GM12865 (cell line): ENCODE results near the gene MYLK2.

Experiments used
- DNase-seq: peaks from one replicate; pipeline ENCODE4 v3.0.0; 2010; ENCODE audit warnings: low read depth
- H3K4me3 ChIP-seq: 2 replicates; pipeline ENCODE4 v1.5.1; 2011; ENCODE audit warnings: mild to moderate bottlenecking, low read depth, low read length, control low read depth
- TF ChIP-seq, protein P1 (sequence below): IDR thresholded peaks from 2 replicates; pipeline ENCODE4 v1.5.1; 2011; ENCODE audit warnings: low read length, control low read depth, low read depth, inconsistent platforms; ENCODE audit not compliant: insufficient read depth; ENCODE audit errors: missing control alignments

Gene MYLK2

DNA sequence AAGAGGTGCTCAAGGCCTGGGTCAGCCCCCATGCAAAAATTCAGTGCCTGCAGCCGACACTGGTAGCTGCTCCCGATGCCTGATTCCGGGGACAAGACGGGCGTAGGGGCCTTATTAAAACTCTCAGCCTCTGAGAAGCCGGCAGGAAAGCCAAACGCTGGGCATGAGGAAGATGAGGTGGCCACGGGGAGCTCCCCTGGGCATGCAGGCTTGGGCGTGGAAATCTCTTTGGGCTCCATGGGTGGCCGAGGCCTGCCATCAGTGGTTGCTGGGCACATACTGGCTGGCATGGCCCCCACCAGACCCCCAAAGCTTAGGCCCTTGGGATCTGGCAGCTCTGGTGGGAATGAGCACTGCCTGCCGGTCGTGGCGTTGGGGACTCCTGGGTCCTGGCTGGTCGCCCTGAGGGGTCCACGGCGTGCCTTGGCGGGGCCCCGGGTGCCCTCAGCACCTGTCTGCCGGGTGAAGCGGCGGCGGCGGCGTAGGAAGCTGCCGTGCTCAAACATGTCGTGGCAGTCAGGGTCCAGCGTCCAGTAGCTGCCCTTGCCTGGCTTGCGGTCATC lies 25.7 kb downstream of the MYLK2 start:
- TF ChIP-seq, protein P1, sequence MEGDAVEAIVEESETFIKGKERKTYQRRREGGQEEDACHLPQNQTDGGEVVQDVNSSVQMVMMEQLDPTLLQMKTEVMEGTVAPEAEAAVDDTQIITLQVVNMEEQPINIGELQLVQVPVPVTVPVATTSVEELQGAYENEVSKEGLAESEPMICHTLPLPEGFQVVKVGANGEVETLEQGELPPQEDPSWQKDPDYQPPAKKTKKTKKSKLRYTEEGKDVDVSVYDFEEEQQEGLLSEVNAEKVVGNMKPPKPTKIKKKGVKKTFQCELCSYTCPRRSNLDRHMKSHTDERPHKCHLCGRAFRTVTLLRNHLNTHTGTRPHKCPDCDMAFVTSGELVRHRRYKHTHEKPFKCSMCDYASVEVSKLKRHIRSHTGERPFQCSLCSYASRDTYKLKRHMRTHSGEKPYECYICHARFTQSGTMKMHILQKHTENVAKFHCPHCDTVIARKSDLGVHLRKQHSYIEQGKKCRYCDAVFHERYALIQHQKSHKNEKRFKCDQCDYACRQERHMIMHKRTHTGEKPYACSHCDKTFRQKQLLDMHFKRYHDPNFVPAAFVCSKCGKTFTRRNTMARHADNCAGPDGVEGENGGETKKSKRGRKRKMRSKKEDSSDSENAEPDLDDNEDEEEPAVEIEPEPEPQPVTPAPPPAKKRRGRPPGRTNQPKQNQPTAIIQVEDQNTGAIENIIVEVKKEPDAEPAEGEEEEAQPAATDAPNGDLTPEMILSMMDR = no peak
- no peak overlapping the region for H3K4me3 ChIP-seq
- no peak for DNase-seq

GRCh38 chr20:31845300-31845863 lies 26.2 kb downstream of the MYLK2 start, which contains the start of gene FOXS1:
Gene FOXS1 (minus strand): TSS chr20:31845604. CDS start chr20:31845542, 62 bp downstream.
- no peak for DNase-seq
- TF ChIP-seq, protein P1 = no peak
- no peak within 1 kb of the TSS for H3K4me3 ChIP-seq

GRCh38 chr20:31846793-31847138 lies 27.6 kb downstream of the MYLK2 start:
- DNase-seq = no peak
- TF ChIP-seq, protein P1 = no peak
- no peak overlapping the region for H3K4me3 ChIP-seq

DNA sequence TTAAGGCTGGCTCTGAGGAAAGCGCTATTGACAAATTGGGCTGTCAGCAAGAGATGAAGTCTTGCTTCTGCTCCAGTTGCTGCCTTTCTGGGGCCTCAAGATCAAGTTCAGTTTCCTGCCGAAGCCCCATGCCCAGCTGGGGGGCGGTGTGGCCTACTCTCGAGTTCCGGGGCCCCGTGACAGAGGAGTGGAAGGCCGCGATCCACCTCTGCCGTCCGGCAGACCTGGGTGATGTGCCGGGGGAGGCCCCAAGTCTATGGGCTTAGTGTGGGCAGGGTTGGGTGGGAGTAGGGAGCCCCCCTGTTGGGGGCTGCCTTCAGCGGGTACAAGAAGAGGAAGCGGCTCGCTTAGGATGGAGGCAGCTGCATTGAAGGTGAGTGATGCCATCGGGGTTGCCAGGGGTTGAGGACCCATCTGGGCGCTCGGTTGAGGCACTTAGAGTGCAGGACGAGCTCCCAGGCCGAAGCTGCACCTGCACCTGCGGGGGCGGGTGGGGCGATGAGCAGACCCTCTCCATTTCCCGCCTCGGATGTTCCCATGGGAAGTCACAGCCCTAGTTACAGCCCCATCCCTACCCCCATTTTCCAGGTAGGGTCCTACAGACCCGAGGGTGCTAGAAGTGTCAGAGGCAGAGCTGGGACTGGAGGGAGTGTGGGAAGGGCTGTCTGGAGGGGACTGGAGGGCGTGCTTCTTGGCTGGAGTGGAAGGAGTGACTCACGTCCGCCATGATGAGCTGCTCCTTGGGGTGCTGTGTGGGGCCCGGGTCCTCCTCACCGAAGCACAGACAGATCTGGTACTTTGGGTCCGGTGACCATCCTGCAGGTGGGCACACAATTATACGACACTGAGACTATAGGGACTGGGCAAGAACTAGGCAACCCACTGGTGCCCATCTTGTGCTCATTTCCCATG lies 29.2 kb downstream of the MYLK2 start:
- TF ChIP-seq, protein P1 = no peak
- no peak for DNase-seq

GRCh38 chr20:31849306-31849930 lies 30.3 kb downstream of the MYLK2 start:
- no peak for DNase-seq
- TF ChIP-seq, protein P1 = no peak
- H3K4me3 ChIP-seq = no peak overlapping the region

More for the DNA sequence above, 29.2 kb downstream of the MYLK2 start:
- no peak overlapping the region for H3K4me3 ChIP-seq

DNA sequence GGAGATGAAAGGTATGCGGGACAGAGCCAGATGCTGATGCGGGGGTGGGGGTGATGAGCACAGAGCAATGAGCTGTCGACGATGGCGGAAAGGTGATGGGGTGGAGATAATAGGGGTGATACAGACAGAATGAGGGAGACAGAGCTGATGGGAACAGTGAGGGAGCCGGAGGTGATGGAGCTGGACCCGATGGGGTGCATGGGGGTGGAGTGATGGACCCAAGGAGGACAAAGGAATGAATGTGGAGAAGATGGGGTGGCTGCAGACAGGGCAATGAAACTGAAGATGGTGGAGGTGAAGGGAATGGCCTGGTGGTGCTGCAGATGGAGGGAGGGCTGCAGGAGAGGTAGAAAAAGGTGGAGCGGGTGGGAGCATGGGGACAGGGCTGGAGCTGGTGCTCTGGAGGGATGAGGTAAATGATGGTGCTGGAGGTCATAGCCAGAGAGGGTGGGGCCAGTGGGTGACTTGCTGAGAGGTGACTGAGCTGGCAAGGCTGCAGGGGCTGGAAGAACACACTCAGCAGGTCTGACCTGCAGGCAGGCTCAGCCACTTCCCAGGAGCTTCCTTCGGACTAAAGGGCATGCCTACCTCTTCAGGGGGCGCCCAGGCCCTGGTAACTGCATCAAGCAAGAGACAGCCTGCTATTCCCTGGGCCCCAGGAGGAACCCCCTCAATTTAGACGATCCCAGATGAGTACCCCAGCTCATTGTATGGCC lies 32.2 kb downstream of the MYLK2 start:
- TF ChIP-seq, protein P1 = no peak
- DNase-seq = no peak
- H3K4me3 ChIP-seq = no peak overlapping the region
